GM18508 (cell line): ENCODE results near the gene CROCC2.

Experiments used
- ATAC-seq: cut with Tn5 transposase; IDR thresholded peaks from one replicate; pipeline ENCODE4 v1.9.1; 2021; ENCODE audit warnings: moderate number of reproducible peaks; ENCODE audit not compliant: insufficient read depth, unreplicated experiment

CROCC2 gene

GRCh38 chr2:240932001-240932723 is 26.0 kb downstream of the CROCC2 start:
- no peak for ATAC-seq

GRCh38 chr2:240932724-240933047 is 26.6 kb downstream of the CROCC2 start:
- no peak for ATAC-seq

GRCh38 chr2:240933048-240933965 is 27.2 kb downstream of the CROCC2 start:
- ATAC-seq, result no peak

- no peak for ATAC-seq
Measured at GRCh38 chr2:240933966-240934700, 28.0 kb downstream of the CROCC2 start.

- no peak for ATAC-seq
Measured at GRCh38 chr2:240934701-240935102, 28.6 kb downstream of the CROCC2 start.

GRCh38 chr2:240935103-240935876 is 29.2 kb downstream of the CROCC2 start:
- no peak for ATAC-seq

GRCh38 chr2:240936106-240936505 is 30.0 kb downstream of the CROCC2 start:
- ATAC-seq, result no peak

- no peak for ATAC-seq
Measured at GRCh38 chr2:240946046-240946445, 39.9 kb downstream of the CROCC2 start.

GRCh38 chr2:240946654-240947053 is 40.5 kb downstream of the CROCC2 start:
- ATAC-seq, result no peak

- ATAC-seq, result no peak
Measured at GRCh38 chr2:240947176-240947575, 41.0 kb downstream of the CROCC2 start.

GRCh38 chr2:240947607-240948006 is 41.5 kb downstream of the CROCC2 start:
- no peak for ATAC-seq

GRCh38 chr2:240948086-240948485 is 42.0 kb downstream of the CROCC2 start:
- no peak for ATAC-seq

GRCh38 chr2:240948905-240949790 is 43.0 kb downstream of the CROCC2 start:
- ATAC-seq, result no peak

- no peak for ATAC-seq
Measured at GRCh38 chr2:240949791-240950705, 43.9 kb downstream of the CROCC2 start.

GRCh38 chr2:240951045-240951594 is 45.0 kb downstream of the CROCC2 start:
- ATAC-seq, result no peak

GRCh38 chr2:240952496-240953246 is 46.5 kb downstream of the CROCC2 start:
- no peak for ATAC-seq
